ENCODE measurements around the gene ADM.

- TF ChIP-seq CTCF (IDR thresholded peaks at IDR 0.05; ENCODE audit: low read length) (no peak), EZH2phosphoT487 (IDR thresholded peaks at IDR 0.05; ENCODE audit: low read length) (no peak), EZH2 (optimal IDR thresholded peaks at IDR 0.05; ENCODE audit: low read depth, low read length) (no peak)
Measured at GRCh38 chr11:10326012-10326964, 21.4 kb downstream of the ADM start.

All from MM.1S (cell line).